HepG2 (cell line): ENCODE measurements around the gene GNAI2.
A peak's percentile ranks its signal among the peaks of the same experiment; 100 is the strongest.

Experiments used
- EZH2 ChIP-seq: conservative IDR thresholded peaks from 2 replicates; pipeline ENCODE4 v1.6.1; 2012; ENCODE audit warnings: mild to moderate bottlenecking, low read depth, low read length, moderate library complexity
- TF ChIP-seq, protein P1 (sequence below): sonication (generic); formaldehyde crosslinking; IDR thresholded peaks from 2 replicates; pipeline ENCODE4 v1.5.0; 2020; ENCODE audit warnings: mild to moderate bottlenecking, missing genetic modification reagents, moderate library complexity
- TF ChIP-seq, protein P2 (sequence below): sonication (generic); formaldehyde crosslinking; conservative IDR thresholded peaks from 2 replicates; pipeline ENCODE4 v1.8.1; 2023; ENCODE audit warnings: missing genetic modification reagents

DNA sequence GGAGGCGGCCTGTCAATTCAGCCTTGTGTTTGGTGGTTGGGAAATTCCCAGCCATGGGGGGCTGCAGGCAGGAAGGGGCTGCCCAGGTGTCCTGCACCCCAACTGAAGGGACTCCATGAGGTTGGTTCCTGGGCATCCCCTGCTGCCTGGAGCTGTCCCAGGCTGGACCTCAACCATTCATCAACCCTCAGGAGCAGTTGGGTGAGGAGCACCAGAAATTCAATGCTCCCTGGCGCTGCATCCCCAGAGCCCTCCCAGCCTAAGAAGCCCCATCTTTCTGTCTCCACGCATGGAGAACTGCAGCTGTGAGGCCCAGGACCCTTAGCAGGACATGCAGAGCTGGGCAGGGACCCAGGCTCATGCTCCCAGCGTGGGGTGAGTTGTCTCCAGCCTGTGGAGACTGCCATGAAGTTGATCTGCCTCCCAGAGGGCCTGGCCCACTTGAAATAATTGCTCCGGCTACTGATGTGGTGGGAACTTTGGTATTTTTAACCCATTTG lies 25.0 kb downstream of the GNAI2 start:
- no peak for TF ChIP-seq EZH2
- TF ChIP-seq, protein P1, sequence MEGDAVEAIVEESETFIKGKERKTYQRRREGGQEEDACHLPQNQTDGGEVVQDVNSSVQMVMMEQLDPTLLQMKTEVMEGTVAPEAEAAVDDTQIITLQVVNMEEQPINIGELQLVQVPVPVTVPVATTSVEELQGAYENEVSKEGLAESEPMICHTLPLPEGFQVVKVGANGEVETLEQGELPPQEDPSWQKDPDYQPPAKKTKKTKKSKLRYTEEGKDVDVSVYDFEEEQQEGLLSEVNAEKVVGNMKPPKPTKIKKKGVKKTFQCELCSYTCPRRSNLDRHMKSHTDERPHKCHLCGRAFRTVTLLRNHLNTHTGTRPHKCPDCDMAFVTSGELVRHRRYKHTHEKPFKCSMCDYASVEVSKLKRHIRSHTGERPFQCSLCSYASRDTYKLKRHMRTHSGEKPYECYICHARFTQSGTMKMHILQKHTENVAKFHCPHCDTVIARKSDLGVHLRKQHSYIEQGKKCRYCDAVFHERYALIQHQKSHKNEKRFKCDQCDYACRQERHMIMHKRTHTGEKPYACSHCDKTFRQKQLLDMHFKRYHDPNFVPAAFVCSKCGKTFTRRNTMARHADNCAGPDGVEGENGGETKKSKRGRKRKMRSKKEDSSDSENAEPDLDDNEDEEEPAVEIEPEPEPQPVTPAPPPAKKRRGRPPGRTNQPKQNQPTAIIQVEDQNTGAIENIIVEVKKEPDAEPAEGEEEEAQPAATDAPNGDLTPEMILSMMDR, result no peak
- TF ChIP-seq, protein P2, sequence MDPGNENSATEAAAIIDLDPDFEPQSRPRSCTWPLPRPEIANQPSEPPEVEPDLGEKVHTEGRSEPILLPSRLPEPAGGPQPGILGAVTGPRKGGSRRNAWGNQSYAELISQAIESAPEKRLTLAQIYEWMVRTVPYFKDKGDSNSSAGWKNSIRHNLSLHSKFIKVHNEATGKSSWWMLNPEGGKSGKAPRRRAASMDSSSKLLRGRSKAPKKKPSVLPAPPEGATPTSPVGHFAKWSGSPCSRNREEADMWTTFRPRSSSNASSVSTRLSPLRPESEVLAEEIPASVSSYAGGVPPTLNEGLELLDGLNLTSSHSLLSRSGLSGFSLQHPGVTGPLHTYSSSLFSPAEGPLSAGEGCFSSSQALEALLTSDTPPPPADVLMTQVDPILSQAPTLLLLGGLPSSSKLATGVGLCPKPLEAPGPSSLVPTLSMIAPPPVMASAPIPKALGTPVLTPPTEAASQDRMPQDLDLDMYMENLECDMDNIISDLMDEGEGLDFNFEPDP (CRISPR knock-in tag), result 0 out of 2 replicates have a peak, but pooled peaks have one; percentile 81
